Prostate gland (tissue), 2 donors: Measurements from ENCODE around the gene RGS3. TPM values are rescaled to one million over a fixed set of nuclear protein-coding genes. Genes with fewer than 3 reads are reported as not detected.

ENCODE experiments used
- DNase-seq: peaks from one replicate; pipeline ENCODE4 v3.0.0-alpha.2; 2019; ENCODE audit warnings: low spot score
- H3K27ac ChIP-seq, 2 donors: fragments of 200-600 bp; sonication (generic); 2 replicates each; pipeline ENCODE4 v1.5.1; 2017 to 2019
- H3K27me3 ChIP-seq: fragments of 200-600 bp; sonication (generic); replicated peaks from 2 replicates; pipeline ENCODE4 v1.5.1; 2019; ENCODE audit not compliant: insufficient read depth
- H3K36me3 ChIP-seq, 2 donors: fragments of 200-600 bp; sonication (generic); 1 replicate in 1 of 2; 2 replicates in 1 of 2; pipeline versions ENCODE4 v1.5.1 to v1.8.1; 2017 to 2019
- H3K4me1 ChIP-seq: fragments of 200-600 bp; sonication (generic); replicated peaks from 2 replicates; pipeline ENCODE4 v1.5.1; 2019
- H3K4me3 ChIP-seq, 2 donors: fragments of 200-600 bp; sonication (generic); 2 replicates each; pipeline ENCODE4 v1.5.1; 2017 to 2019
- H3K9me3 ChIP-seq: fragments of 200-600 bp; sonication (generic); 2 replicates; pipeline ENCODE4 v1.5.1; 2017
- CTCF ChIP-seq, 4 experiments: fragments of 200-600 bp in 2 of 4; fragments of 450-650 bp in 2 of 4; sonication (generic) in 2 of 4; IDR thresholded peaks; 1 replicate in 3 of 4; 2 replicates in 1 of 4; pipeline ENCODE4 v1.5.1; 2016 to 2019; ENCODE audit warnings: antibody characterized with exemption in 4 of 4, mild to moderate bottlenecking in 2 of 4, moderate library complexity in 2 of 4
- POLR2A ChIP-seq: fragments of 450-650 bp; IDR thresholded peaks from one replicate; pipeline ENCODE4 v1.6.1; 2016; ENCODE audit warnings: antibody characterized with exemption, mild to moderate bottlenecking
- POLR2AphosphoS5 ChIP-seq: sonication (generic); formaldehyde crosslinking; IDR thresholded peaks from one replicate; pipeline ENCODE4 v1.6.1; 2017; ENCODE audit warnings: antibody characterized with exemption
- WGBS: methylation state at CpG from one replicate; pipeline ENCODE4 v1.1.5; 2018; 5-methylcytosine and 5-hydroxymethylcytosine counted together
- intact Hi-C: fragments of 100-400 bp; cut with DNase I; formaldehyde crosslinking; loops from one replicate; pipeline ENCODE4 v1.14.2; 2022
- total RNA-seq, 2 donors: library from RNA; depleted of rRNA; stranded (reverse); fragments of >200 nt; gene quantifications; one replicate each; pipeline ENCODE4 v1.1.0, GENCODE V29; 2016

RGS3 gene
- total RNA-seq, result 10 to 100 TPM; 26.5 to 98.9 TPM

GRCh38 chr9:113463418-113464285, at the start of gene RGS3:
RGS3 (plus strand) TSS chr9:113463727; CDS start chr9:113463803, 76 bp downstream.
- Histone ChIP-seq H3K27me3 (no peaks in the 10 kb centered on the region), H3K27ac (no peak within 1 kb of the TSS), H3K4me3 (peak within 1 kb of the TSS; percentile 15 to 25), H3K4me1 (no peaks in the 10 kb centered on the region), H3K9me3 (no peaks in the 10 kb centered on the region), H3K36me3 (no peaks in the 10 kb centered on the region)
- TF ChIP-seq CTCF (IDR thresholded peaks at IDR 0.05) (peak in 3 of 4 experiments; percentile 22 to 47 (median 37)), POLR2A (peak; percentile 40), POLR2AphosphoS5 (no peak)
- intact Hi-C loops, result loop anchor here (5.0 kb wide), 1 partner anchor 119 kb away; no protein-coding TSS in a partner anchor
- WGBS, result 18% methylated on average over 52 of the region's 55 CpGs
- peak; percentile 58 for DNase-seq

- TF ChIP-seq POLR2A (no peak), POLR2AphosphoS5 (no peak), CTCF (IDR thresholded peaks at IDR 0.05) (no peak)
Measured at GRCh38 chr9:113416149-113416721, 47.3 kb upstream of the RGS3 start.

GRCh38 chr9:113417370-113417769, 46.2 kb upstream of the RGS3 start:
- Histone ChIP-seq H3K27me3 (no peaks in the 10 kb centered on the region), H3K9me3 (no peaks in the 10 kb centered on the region), H3K4me1 (no peaks in the 10 kb centered on the region), H3K27ac (no peak overlapping the region), H3K4me3 (no peak overlapping the region), H3K36me3 (no peaks in the 10 kb centered on the region)
- intact Hi-C loops, result no loop called here
- DNase-seq, result no peak
- 87% methylated on average over 4 of the region's 4 CpGs for WGBS
- TF ChIP-seq POLR2A (no peak), CTCF (IDR thresholded peaks at IDR 0.05) (no peak), POLR2AphosphoS5 (no peak)

More at GRCh38 chr9:113416149-113416721, 47.3 kb upstream of the RGS3 start:
- H3K9me3 ChIP-seq, result no peaks in the 10 kb centered on the region
- WGBS, result 70% methylated on average over 3 of the region's 3 CpGs
- DNase-seq, result no peak
- no peak overlapping the region for H3K27ac ChIP-seq
- no peaks in the 10 kb centered on the region for H3K36me3 ChIP-seq
- intact Hi-C loops, result no loop called here
- H3K27me3 ChIP-seq, result no peaks in the 10 kb centered on the region
- no peaks in the 10 kb centered on the region for H3K4me1 ChIP-seq
- no peak overlapping the region for H3K4me3 ChIP-seq

GRCh38 chr9:113421726-113422125, 41.8 kb upstream of the RGS3 start:
- no peak for DNase-seq
- Histone ChIP-seq H3K27ac (no peak overlapping the region), H3K36me3 (no peaks in the 10 kb centered on the region), H3K4me1 (no peaks in the 10 kb centered on the region), H3K4me3 (no peak overlapping the region), H3K27me3 (no peaks in the 10 kb centered on the region), H3K9me3 (no peaks in the 10 kb centered on the region)
- 77% methylated on average over 3 of the region's 3 CpGs for WGBS
- intact Hi-C loops, result no loop called here
- no peak for TF ChIP-seq CTCF (IDR thresholded peaks at IDR 0.05)
- TF ChIP-seq POLR2A, result no peak
- no peak for TF ChIP-seq POLR2AphosphoS5
